ENCODE data around the gene GCH1. TPM values are rescaled to one million over a fixed set of nuclear protein-coding genes. Genes with fewer than 3 reads are reported as not detected.

The GCH1 gene
- total RNA-seq, 1 donor from 2014 or later = 3.6 TPM

DNA sequence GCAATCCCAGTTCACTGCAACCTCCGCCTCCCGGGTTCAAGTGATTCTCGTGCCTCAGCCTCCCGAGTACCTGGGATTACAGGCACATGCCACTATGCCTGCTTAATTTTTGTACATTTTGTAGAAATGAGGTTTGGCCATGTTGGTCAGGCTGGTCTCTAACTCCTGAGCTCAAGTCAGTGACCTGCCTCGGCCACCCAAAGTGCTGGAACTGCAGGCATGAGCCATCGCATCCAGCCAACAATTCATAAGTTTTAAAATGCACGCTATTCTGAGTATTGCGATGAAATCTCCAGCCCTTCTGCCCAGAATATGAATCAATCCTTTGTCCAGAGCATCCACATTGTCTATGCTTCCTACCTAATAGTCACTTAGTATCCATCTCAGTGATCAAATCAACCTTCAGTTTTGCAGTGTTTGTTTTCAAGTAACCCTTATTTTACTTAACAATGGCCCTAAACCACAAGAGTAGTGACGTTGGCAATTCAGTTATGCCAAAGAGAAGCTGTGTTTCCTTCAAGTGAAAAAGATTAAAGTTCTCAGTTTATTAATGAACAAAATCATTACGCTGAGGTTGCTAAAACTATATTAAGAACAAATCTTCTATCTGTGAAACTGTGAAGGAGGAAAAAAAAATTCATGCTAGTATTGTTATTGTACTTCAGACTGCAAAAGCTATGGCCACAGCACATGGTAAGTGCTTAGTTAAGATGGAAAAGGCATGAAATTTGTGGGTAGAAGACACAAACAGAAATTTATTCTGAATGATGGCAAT lies 11.0 kb downstream of the GCH1 start:
- FAIRE-seq (no peak), DNase-seq (ENCODE audit: low read depth) (no peak)
- Histone ChIP-seq H3K79me2 (ENCODE audit: insufficient read depth, low read length) (no peaks in the 10 kb centered on the region), H3K36me3 (ENCODE audit: insufficient read depth, low read length) (no peaks in the 10 kb centered on the region), H3K9me3 (ENCODE audit: insufficient read depth, low read depth, low read length) (no peaks in the 10 kb centered on the region), H4K20me1 (ENCODE audit: insufficient read depth, low read length) (no peaks in the 10 kb centered on the region), H3K4me2 (ENCODE audit: low read length) (no peak overlapping the region), H2AFZ (ENCODE audit: low read depth, low read length) (no peak overlapping the region), H3K27me3 (ENCODE audit: insufficient read depth, low read length) (no peaks in the 10 kb centered on the region), H3K9ac (ENCODE audit: low read length) (no peak overlapping the region), H3K4me3 (ENCODE audit: insufficient read depth, low read depth, low read length) (no peak overlapping the region), H3K27ac (ENCODE audit: low read depth, low read length) (no peak overlapping the region), H3K4me1 (ENCODE audit: insufficient read depth, low read length) (no peaks in the 10 kb centered on the region)
- Mint-ChIP-seq H3K4me3 (ENCODE audit: unreplicated experiment) (no peak overlapping the region), H3K9me3 (ENCODE audit: unreplicated experiment) (no peaks in the 10 kb centered on the region), H3K4me1 (ENCODE audit: low read depth, unreplicated experiment) (peaks cover 9% of the 10 kb centered on the region), H3K36me3 (ENCODE audit: low read depth, unreplicated experiment) (no peaks in the 10 kb centered on the region), H3K27ac (ENCODE audit: unreplicated experiment) (no peak overlapping the region), H3K27me3 (ENCODE audit: low read depth, unreplicated experiment) (no peaks in the 10 kb centered on the region)
- TF ChIP-seq EZH2 (IDR thresholded peaks at IDR 0.05; ENCODE audit: insufficient read depth, low read length) = no peak
- TF ChIP-seq, protein P1, sequence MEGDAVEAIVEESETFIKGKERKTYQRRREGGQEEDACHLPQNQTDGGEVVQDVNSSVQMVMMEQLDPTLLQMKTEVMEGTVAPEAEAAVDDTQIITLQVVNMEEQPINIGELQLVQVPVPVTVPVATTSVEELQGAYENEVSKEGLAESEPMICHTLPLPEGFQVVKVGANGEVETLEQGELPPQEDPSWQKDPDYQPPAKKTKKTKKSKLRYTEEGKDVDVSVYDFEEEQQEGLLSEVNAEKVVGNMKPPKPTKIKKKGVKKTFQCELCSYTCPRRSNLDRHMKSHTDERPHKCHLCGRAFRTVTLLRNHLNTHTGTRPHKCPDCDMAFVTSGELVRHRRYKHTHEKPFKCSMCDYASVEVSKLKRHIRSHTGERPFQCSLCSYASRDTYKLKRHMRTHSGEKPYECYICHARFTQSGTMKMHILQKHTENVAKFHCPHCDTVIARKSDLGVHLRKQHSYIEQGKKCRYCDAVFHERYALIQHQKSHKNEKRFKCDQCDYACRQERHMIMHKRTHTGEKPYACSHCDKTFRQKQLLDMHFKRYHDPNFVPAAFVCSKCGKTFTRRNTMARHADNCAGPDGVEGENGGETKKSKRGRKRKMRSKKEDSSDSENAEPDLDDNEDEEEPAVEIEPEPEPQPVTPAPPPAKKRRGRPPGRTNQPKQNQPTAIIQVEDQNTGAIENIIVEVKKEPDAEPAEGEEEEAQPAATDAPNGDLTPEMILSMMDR (IDR thresholded peaks at IDR 0.05; ENCODE audit: insufficient read depth, low read depth, low read length) = no peak

DNA sequence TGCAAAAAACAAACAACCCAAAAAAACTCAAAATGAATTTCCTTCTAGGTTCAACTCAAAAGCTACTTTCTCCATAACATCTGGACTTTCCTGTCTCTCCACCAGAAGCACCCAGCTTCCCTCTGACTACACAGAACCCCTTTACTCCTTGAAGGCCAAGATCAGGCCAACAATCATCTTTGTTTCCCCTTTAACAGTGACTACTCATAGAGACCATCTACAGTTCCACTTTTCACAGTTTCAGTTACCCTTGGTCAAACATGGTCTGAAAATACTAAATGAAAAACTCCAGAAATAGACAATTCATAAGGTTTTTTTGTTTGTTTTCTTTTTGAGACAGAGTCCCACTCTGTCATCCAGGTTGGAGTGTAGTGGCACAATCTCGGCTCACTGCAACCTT lies 11.8 kb downstream of the GCH1 start:
- H3K9me3 ChIP-seq (ENCODE audit: insufficient read depth, low read depth, low read length) = no peaks in the 10 kb centered on the region
- H3K36me3 ChIP-seq (ENCODE audit: insufficient read depth, low read length) = no peaks in the 10 kb centered on the region
- H3K27ac ChIP-seq (ENCODE audit: low read depth, low read length) = no peak overlapping the region
- TF ChIP-seq, protein P1 (IDR thresholded peaks at IDR 0.05; ENCODE audit: insufficient read depth, low read depth, low read length) = no peak
- TF ChIP-seq EZH2 (IDR thresholded peaks at IDR 0.05; ENCODE audit: insufficient read depth, low read length) = no peak
- no peaks in the 10 kb centered on the region for H3K9me3 Mint-ChIP-seq (ENCODE audit: unreplicated experiment)
- H3K4me3 ChIP-seq (ENCODE audit: insufficient read depth, low read depth, low read length) = no peak overlapping the region
- DNase-seq (ENCODE audit: low read depth) (no peak), FAIRE-seq (no peak)
- no peaks in the 10 kb centered on the region for H3K79me2 ChIP-seq (ENCODE audit: insufficient read depth, low read length)
- H3K36me3 Mint-ChIP-seq (ENCODE audit: low read depth, unreplicated experiment) = no peaks in the 10 kb centered on the region
- H3K4me1 Mint-ChIP-seq (ENCODE audit: low read depth, unreplicated experiment) = peaks cover 9% of the 10 kb centered on the region
- no peak overlapping the region for H3K27ac Mint-ChIP-seq (ENCODE audit: unreplicated experiment)
- no peak overlapping the region for H2AFZ ChIP-seq (ENCODE audit: low read depth, low read length)
- H3K27me3 ChIP-seq (ENCODE audit: insufficient read depth, low read length) = no peaks in the 10 kb centered on the region
- H3K27me3 Mint-ChIP-seq (ENCODE audit: low read depth, unreplicated experiment) = no peaks in the 10 kb centered on the region
- no peak overlapping the region for H3K4me3 Mint-ChIP-seq (ENCODE audit: unreplicated experiment)
- no peak overlapping the region for H3K4me2 ChIP-seq (ENCODE audit: low read length)
- no peak overlapping the region for H3K9ac ChIP-seq (ENCODE audit: low read length)
- H4K20me1 ChIP-seq (ENCODE audit: insufficient read depth, low read length) = no peaks in the 10 kb centered on the region
- H3K4me1 ChIP-seq (ENCODE audit: insufficient read depth, low read length) = no peaks in the 10 kb centered on the region

DNA sequence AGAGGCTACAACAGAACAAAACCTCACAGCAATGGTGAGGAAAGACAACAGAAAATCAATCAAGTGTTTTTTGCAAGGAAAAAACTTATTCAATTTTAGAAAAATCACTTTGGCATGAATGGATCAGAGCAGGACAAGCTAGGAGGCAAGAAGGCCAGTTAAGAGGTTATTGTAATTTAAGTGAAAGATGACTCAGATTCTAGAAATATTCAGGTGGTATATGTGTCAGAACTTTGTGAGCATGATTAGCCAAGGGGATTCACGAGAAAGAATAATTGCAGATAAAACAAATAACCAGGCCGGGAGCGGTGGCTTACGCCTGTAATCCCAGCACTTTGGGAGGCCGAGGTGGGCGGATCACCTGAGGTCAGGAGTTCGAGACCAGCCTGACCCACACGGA lies 12.7 kb downstream of the GCH1 start:
- Mint-ChIP-seq H3K36me3 (ENCODE audit: low read depth, unreplicated experiment) (no peaks in the 10 kb centered on the region), H3K9me3 (ENCODE audit: unreplicated experiment) (no peaks in the 10 kb centered on the region)

More for the DNA sequence above, 12.7 kb downstream of the GCH1 start:
- TF ChIP-seq, protein P1 (IDR thresholded peaks at IDR 0.05; ENCODE audit: insufficient read depth, low read depth, low read length) = no peak
- no peak for TF ChIP-seq EZH2 (IDR thresholded peaks at IDR 0.05; ENCODE audit: insufficient read depth, low read length)
- Mint-ChIP-seq H3K4me3 (ENCODE audit: unreplicated experiment) (no peak overlapping the region), H3K27ac (ENCODE audit: unreplicated experiment) (no peak overlapping the region), H3K27me3 (ENCODE audit: low read depth, unreplicated experiment) (no peaks in the 10 kb centered on the region), H3K4me1 (ENCODE audit: low read depth, unreplicated experiment) (peaks cover 6% of the 10 kb centered on the region)
- FAIRE-seq (no peak), DNase-seq (ENCODE audit: low read depth) (peak; percentile 13)
- Histone ChIP-seq H4K20me1 (ENCODE audit: insufficient read depth, low read length) (no peaks in the 10 kb centered on the region), H3K9ac (ENCODE audit: low read length) (no peak overlapping the region), H3K27ac (ENCODE audit: low read depth, low read length) (no peak overlapping the region), H2AFZ (ENCODE audit: low read depth, low read length) (no peak overlapping the region), H3K4me1 (ENCODE audit: insufficient read depth, low read length) (no peaks in the 10 kb centered on the region), H3K79me2 (ENCODE audit: insufficient read depth, low read length) (no peaks in the 10 kb centered on the region), H3K9me3 (ENCODE audit: insufficient read depth, low read depth, low read length) (no peaks in the 10 kb centered on the region), H3K36me3 (ENCODE audit: insufficient read depth, low read length) (no peaks in the 10 kb centered on the region), H3K4me2 (ENCODE audit: low read length) (no peak overlapping the region), H3K4me3 (ENCODE audit: insufficient read depth, low read depth, low read length) (no peak overlapping the region), H3K27me3 (ENCODE audit: insufficient read depth, low read length) (no peaks in the 10 kb centered on the region)
